ENCODE measurements around the gene GBX1. TPM values are rescaled to one million over a fixed set of nuclear protein-coding genes. Genes with fewer than 3 reads are reported as not detected.

The GBX1 gene
- total and polyA plus RNA-seq, 9 donors: 0.44 to 2.5 (median 1.5) TPM

GRCh38 chr7:151173386-151174245, 6.1 kb upstream of the GBX1 start:
- Histone ChIP-seq H3K27me3 (ENCODE audit: control insufficient read depth, insufficient read depth, low read length) (peaks cover 41% of the 10 kb centered on the region), H3K4me3 (ENCODE audit: low read length) (no peak overlapping the region), H3K4me1 (ENCODE audit: control insufficient read depth, insufficient read depth, low read length) (peaks cover 2% of the 10 kb centered on the region), H3K27ac (ENCODE audit: low read length) (no peak overlapping the region), H3K36me3 (ENCODE audit: control insufficient read depth, insufficient read depth, low read length) (no peaks in the 10 kb centered on the region), H3K9me3 (replicated peaks; ENCODE audit: control insufficient read depth, low read depth, low read length) (peaks cover 2% of the 10 kb centered on the region)
- WGBS (ENCODE audit: insufficient coverage): 87% methylated on average over 40 of the region's 43 CpGs
- DNase-seq: no peak

- H3K9me3 ChIP-seq (replicated peaks; ENCODE audit: control insufficient read depth, low read depth, low read length): peaks cover 2% of the 10 kb centered on the region
- peaks cover 8% of the 10 kb centered on the region for H3K4me1 ChIP-seq (ENCODE audit: control insufficient read depth, insufficient read depth, low read length)
- H3K27ac ChIP-seq (ENCODE audit: low read length): no peak overlapping the region
- no peak overlapping the region for H3K4me3 ChIP-seq (ENCODE audit: low read length)
- peaks cover 52% of the 10 kb centered on the region for H3K27me3 ChIP-seq (ENCODE audit: control insufficient read depth, insufficient read depth, low read length)
- 22% methylated on average over 39 of the region's 42 CpGs for WGBS (ENCODE audit: insufficient coverage)
- H3K36me3 ChIP-seq (ENCODE audit: control insufficient read depth, insufficient read depth, low read length): no peaks in the 10 kb centered on the region
- DNase-seq: peak; percentile 74
These were observed 5.0 kb upstream of the GBX1 start for GRCh38 chr7:151172273-151173141.

GRCh38 chr7:151168787-151169162, 1.3 kb upstream of the GBX1 start:
- no peak overlapping the region for H3K4me3 ChIP-seq (ENCODE audit: low read length)

GRCh38 chr7:151168003-151168786, 701 bp upstream of the GBX1 start:
- 1% methylated on average over 52 of the region's 52 CpGs for WGBS (ENCODE audit: insufficient coverage)
- DNase-seq: no peak

More at GRCh38 chr7:151168787-151169162, 1.3 kb upstream of the GBX1 start:
- 13% methylated on average over 8 of the region's 10 CpGs for WGBS (ENCODE audit: insufficient coverage)
- Histone ChIP-seq H3K9me3 (replicated peaks; ENCODE audit: control insufficient read depth, low read depth, low read length) (peaks cover 2% of the 10 kb centered on the region), H3K4me1 (ENCODE audit: control insufficient read depth, insufficient read depth, low read length) (peaks cover 13% of the 10 kb centered on the region), H3K36me3 (ENCODE audit: control insufficient read depth, insufficient read depth, low read length) (no peaks in the 10 kb centered on the region), H3K27ac (ENCODE audit: low read length) (no peak overlapping the region), H3K27me3 (ENCODE audit: control insufficient read depth, insufficient read depth, low read length) (peaks cover 59% of the 10 kb centered on the region)
- DNase-seq: no peak

GRCh38 chr7:151166629-151167196, 781 bp downstream of the GBX1 start:
- peaks cover 50% of the 10 kb centered on the region for H3K27me3 ChIP-seq (ENCODE audit: control insufficient read depth, insufficient read depth, low read length)
- no peak overlapping the region for H3K27ac ChIP-seq (ENCODE audit: low read length)
- H3K4me3 ChIP-seq (ENCODE audit: low read length): peak overlapping the region; percentile 19
- H3K36me3 ChIP-seq (ENCODE audit: control insufficient read depth, insufficient read depth, low read length): no peaks in the 10 kb centered on the region
- DNase-seq: no peak
- H3K9me3 ChIP-seq (replicated peaks; ENCODE audit: control insufficient read depth, low read depth, low read length): no peaks in the 10 kb centered on the region
- WGBS (ENCODE audit: insufficient coverage): 10% methylated on average over 28 of the region's 31 CpGs
- H3K4me1 ChIP-seq (ENCODE audit: control insufficient read depth, insufficient read depth, low read length): peaks cover 13% of the 10 kb centered on the region

More at GRCh38 chr7:151168003-151168786, 701 bp upstream of the GBX1 start:
- no peaks in the 10 kb centered on the region for H3K36me3 ChIP-seq (ENCODE audit: control insufficient read depth, insufficient read depth, low read length)
- H3K4me3 ChIP-seq (ENCODE audit: low read length): peak overlapping the region; percentile 32
- peaks cover under 1% of the 10 kb centered on the region for H3K9me3 ChIP-seq (replicated peaks; ENCODE audit: control insufficient read depth, low read depth, low read length)
- peaks cover 13% of the 10 kb centered on the region for H3K4me1 ChIP-seq (ENCODE audit: control insufficient read depth, insufficient read depth, low read length)
- H3K27me3 ChIP-seq (ENCODE audit: control insufficient read depth, insufficient read depth, low read length): peaks cover 54% of the 10 kb centered on the region
- no peak overlapping the region for H3K27ac ChIP-seq (ENCODE audit: low read length)

GRCh38 chr7:151161757-151162156, 5.7 kb downstream of the GBX1 start:
- no peak for DNase-seq
- H3K9me3 ChIP-seq (replicated peaks; ENCODE audit: control insufficient read depth, low read depth, low read length): no peaks in the 10 kb centered on the region
- H3K27ac ChIP-seq (ENCODE audit: low read length): no peak overlapping the region
- H3K4me1 ChIP-seq (ENCODE audit: control insufficient read depth, insufficient read depth, low read length): peaks cover 3% of the 10 kb centered on the region
- no CpG with 5 or more reads among the region's 1 CpG for WGBS (ENCODE audit: insufficient coverage)
- peaks cover 24% of the 10 kb centered on the region for H3K27me3 ChIP-seq (ENCODE audit: control insufficient read depth, insufficient read depth, low read length)
- no peak overlapping the region for H3K4me3 ChIP-seq (ENCODE audit: low read length)
- H3K36me3 ChIP-seq (ENCODE audit: control insufficient read depth, insufficient read depth, low read length): no peaks in the 10 kb centered on the region

- 25% methylated on average over 3 of the region's 7 CpGs for WGBS (ENCODE audit: insufficient coverage)
- no peaks in the 10 kb centered on the region for H3K36me3 ChIP-seq (ENCODE audit: control insufficient read depth, insufficient read depth, low read length)
- no peak overlapping the region for H3K4me3 ChIP-seq (ENCODE audit: low read length)
- peaks cover 8% of the 10 kb centered on the region for H3K27me3 ChIP-seq (ENCODE audit: control insufficient read depth, insufficient read depth, low read length)
- no peak overlapping the region for H3K27ac ChIP-seq (ENCODE audit: low read length)
- no peaks in the 10 kb centered on the region for H3K4me1 ChIP-seq (ENCODE audit: control insufficient read depth, insufficient read depth, low read length)
- DNase-seq: no peak
- H3K9me3 ChIP-seq (replicated peaks; ENCODE audit: control insufficient read depth, low read depth, low read length): no peaks in the 10 kb centered on the region
These were observed 9.7 kb downstream of the GBX1 start for GRCh38 chr7:151157645-151158329.

- no peaks in the 10 kb centered on the region for H3K36me3 ChIP-seq (ENCODE audit: control insufficient read depth, insufficient read depth, low read length)
- no peak overlapping the region for H3K4me3 ChIP-seq (ENCODE audit: low read length)
- H3K27ac ChIP-seq (ENCODE audit: low read length): no peak overlapping the region
- no peaks in the 10 kb centered on the region for H3K9me3 ChIP-seq (replicated peaks; ENCODE audit: control insufficient read depth, low read depth, low read length)
- 47% methylated on average over 5 of the region's 6 CpGs for WGBS (ENCODE audit: insufficient coverage)
- no peak for DNase-seq
- peaks cover 14% of the 10 kb centered on the region for H3K27me3 ChIP-seq (ENCODE audit: control insufficient read depth, insufficient read depth, low read length)
- H3K4me1 ChIP-seq (ENCODE audit: control insufficient read depth, insufficient read depth, low read length): peaks cover 6% of the 10 kb centered on the region
These were observed 14.6 kb downstream of the GBX1 start for GRCh38 chr7:151152643-151153513.

Data from muscle of leg (tissue), 11 donors.